Mucosa of descending colon (tissue), 3 donors: ENCODE results near the gene UBC. TPM values are rescaled to one million over a fixed set of nuclear protein-coding genes. Genes with fewer than 3 reads are reported as not detected.

ENCODE experiments used
- ATAC-seq: fragments of 200-7000 bp; cut with Tn5 transposase; one replicate; pipeline ENCODE4 v1.9.1; 2020; ENCODE audit warnings: mild to moderate bottlenecking, moderate library complexity
- DNase-seq, 3 donors: peaks; one replicate each; pipeline ENCODE4 v3.0.0-alpha.2; 2020
- H3K36me3 ChIP-seq: fragments of 200-600 bp; one replicate; pipeline ENCODE4 v1.8.0; 2021; ENCODE audit warnings: low read depth, mild to moderate bottlenecking
- H3K4me1 ChIP-seq: fragments of 200-600 bp; one replicate; pipeline ENCODE4 v1.8.0; 2021; ENCODE audit warnings: low read depth, mild to moderate bottlenecking
- H3K4me3 ChIP-seq: fragments of 200-600 bp; one replicate; pipeline ENCODE4 v1.8.0; 2021; ENCODE audit warnings: mild to moderate bottlenecking
- H3K9me3 ChIP-seq: fragments of 200-600 bp; one replicate; pipeline ENCODE4 v1.8.0; 2021; ENCODE audit warnings: mild to moderate bottlenecking
- intact Hi-C, 2 donors: fragments of 100-400 bp; cut with DNase I in 1 of 2; cut with micrococcal nuclease in 1 of 2; formaldehyde crosslinking; loops; one replicate each; pipeline versions ENCODE4 v1.11.0 to v1.11.1; 2022; cut with DNase I, micrococcal nuclease
- microRNA-seq: library from miRNA; unstranded; fragments of <30 nt; microRNA quantifications from one replicate; pipeline ENCODE4, GENCODE V29; 2019
- total RNA-seq, 3 donors: library from RNA; stranded (reverse); fragmentation: NEBNext Ultra II Directional in 2 of 3; extraction: Animal tissue kit (Norgen Biotek cat#: 25700) in 2 of 3; gene quantifications; one replicate each; pipeline versions ENCODE4 v1.2.1 to v1.2.4, GENCODE V29; 2021 to 2023
- TF ChIP-seq, protein P1 (sequence below): fragments of 200-600 bp; IDR thresholded peaks from one replicate; pipeline ENCODE4 v1.8.0; 2022; ENCODE audit warnings: antibody characterized with exemption, mild to moderate bottlenecking
- donor health status: DM: no; HTN: no; CAD: no; lungs with moderate emphysema.
- donor health status: DM: no; HTN: no; CAD: no.
- donor health status: DM: no; HTN: yes; CAD: no.

Gene UBC
- total RNA-seq, 3 donors from 2014 or later, result 1,242 to 1,563 (median 1,498) TPM

DNA sequence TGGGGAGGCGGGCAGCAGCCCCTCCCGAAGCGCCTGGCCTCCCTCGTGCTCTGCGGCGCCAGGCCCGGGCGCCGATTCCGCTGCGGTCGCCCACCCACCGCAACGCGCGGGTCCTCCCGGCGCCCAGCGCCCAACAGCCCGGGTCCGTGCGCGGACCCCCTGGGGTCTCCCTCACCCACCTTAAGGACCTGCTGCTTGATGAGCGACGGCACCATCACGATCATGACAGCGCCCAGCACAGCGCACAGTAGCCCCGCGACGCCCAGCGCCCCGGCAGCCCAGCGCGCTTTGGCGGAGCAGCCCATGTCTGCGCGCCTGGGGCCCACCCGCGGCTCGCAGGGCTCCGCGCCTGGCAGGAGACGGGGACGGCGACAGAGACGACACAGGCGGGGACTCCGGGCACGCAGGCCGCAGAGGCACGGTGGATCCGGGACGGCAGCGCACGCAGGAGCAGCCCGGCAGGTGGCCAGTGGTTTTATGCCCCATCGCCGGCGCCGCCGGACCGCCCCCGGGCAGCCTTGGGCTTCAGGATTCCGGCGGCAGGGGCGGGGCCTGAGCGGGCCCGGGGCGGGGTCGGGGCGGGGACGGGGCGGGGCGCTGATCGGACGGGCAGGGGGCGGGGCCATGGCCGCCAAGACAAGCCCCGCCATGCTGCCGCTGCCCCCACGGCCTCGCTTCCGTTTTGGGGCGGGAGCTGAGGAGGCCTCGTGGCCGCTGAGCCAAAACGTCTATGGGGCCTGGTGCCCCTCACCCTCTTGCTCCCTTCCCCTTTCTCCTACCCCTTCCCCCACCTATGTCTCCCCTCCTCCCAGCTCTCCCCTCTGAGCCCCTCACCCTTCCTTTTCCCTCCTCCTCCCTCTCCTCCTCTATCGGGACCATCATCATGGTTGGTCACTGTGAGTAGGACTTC is 50.8 kb downstream of the UBC start, which contains the start of gene SCARB1:
TSS of gene SCARB1 (minus strand) at position 449 of the 910 bp plus-strand sequence. CDS start at position 305, 144 bp downstream.
- H3K4me1 ChIP-seq, result peaks cover 15% of the 10 kb centered on the region
- peak; percentile 95 for ATAC-seq
- intact Hi-C loops, result no loop called here

DNA sequence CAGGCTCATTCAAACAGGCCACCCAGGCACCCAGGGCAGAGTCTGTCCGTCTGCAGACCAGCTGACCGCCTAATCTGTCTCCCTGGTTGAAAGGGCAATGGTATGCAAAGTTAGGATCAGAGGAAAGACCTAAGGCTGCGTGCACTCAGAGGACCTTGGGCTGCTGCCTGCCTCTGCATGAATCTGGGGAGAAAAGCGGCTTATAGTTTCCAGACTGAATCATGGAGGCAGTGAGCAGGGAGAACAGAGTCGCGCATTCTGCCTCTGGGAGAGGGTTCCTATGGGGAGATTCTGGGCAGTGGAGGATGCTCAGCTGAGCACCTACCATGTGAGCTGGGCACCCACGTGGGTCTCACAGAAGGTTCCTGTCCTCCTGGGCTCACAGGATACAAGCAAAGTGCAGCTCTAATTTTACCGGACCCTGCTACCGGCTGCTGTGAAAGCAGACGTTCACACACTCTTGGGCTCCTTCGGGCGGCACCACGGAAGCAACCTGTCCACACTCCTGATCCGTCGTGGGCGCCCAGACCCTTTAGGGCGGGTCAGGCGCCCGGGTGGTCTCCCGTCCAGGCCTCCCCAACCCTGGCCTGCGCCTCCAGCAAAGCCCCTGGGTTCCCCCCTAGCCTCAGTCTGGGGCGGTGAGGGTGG is 51.6 kb downstream of the UBC start:
- TF ChIP-seq, protein P1, sequence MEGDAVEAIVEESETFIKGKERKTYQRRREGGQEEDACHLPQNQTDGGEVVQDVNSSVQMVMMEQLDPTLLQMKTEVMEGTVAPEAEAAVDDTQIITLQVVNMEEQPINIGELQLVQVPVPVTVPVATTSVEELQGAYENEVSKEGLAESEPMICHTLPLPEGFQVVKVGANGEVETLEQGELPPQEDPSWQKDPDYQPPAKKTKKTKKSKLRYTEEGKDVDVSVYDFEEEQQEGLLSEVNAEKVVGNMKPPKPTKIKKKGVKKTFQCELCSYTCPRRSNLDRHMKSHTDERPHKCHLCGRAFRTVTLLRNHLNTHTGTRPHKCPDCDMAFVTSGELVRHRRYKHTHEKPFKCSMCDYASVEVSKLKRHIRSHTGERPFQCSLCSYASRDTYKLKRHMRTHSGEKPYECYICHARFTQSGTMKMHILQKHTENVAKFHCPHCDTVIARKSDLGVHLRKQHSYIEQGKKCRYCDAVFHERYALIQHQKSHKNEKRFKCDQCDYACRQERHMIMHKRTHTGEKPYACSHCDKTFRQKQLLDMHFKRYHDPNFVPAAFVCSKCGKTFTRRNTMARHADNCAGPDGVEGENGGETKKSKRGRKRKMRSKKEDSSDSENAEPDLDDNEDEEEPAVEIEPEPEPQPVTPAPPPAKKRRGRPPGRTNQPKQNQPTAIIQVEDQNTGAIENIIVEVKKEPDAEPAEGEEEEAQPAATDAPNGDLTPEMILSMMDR, result no peak
- Histone ChIP-seq H3K9me3 (no peaks in the 10 kb centered on the region), H3K4me1 (peaks cover 15% of the 10 kb centered on the region), H3K4me3 (peak overlapping the region; percentile 43), H3K36me3 (no peaks in the 10 kb centered on the region)
- ATAC-seq (peak; percentile 40), DNase-seq (peak in 1 of 3 donors; percentile 41)
- intact Hi-C loops, result no loop called here

More for the DNA sequence above, 50.8 kb downstream of the UBC start, which contains the start of gene SCARB1:
- TF ChIP-seq, protein P1, result peak; percentile 12
- DNase-seq, result peak; percentile 89 to 93 (median 90)
- H3K36me3 ChIP-seq, result no peaks in the 10 kb centered on the region
- peak within 1 kb of the TSS; percentile 43 for H3K4me3 ChIP-seq
- H3K9me3 ChIP-seq, result no peaks in the 10 kb centered on the region

DNA sequence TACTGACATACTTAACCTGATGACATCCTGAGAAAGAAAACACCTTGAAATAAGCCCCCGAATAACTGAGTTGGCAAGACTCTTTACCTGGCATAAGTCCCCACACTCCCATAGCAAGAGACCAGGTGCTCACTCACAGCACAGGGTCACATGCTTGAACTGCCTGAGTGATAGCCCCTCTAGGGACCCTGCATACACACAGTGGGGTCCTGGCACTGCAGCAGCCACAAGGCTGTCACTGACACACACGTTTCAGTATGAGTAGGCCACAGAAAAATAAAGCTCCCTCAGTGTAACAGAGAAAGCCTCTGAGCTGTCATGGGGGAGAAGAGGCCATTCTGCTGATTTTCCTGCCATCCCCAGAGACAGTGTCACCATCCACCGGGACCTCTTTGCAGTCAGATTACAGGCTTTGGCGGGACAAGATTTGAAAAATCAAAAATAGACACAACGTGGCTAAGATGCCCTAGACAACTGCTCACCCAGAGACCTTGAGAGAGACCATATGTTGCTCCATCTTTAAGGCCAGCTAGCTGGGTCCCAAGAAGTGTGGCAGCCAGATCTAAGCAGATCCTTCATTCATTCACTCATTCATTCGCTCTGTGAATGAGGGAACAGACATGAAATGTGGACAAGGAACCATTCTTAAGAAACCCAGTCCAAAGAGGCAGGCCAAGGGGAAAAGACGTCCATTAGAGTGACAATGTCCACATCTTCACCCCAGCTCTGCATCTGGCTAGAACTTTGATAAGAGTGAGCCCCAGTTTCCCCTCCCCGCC is 52.4 kb downstream of the UBC start:
- ATAC-seq (no peak), DNase-seq (no peak)
- Histone ChIP-seq H3K4me3 (no peak overlapping the region), H3K36me3 (no peaks in the 10 kb centered on the region), H3K9me3 (no peaks in the 10 kb centered on the region), H3K4me1 (peaks cover 9% of the 10 kb centered on the region)
- TF ChIP-seq, protein P1, result no peak
- intact Hi-C loops, result no loop called here

Small RNA genes lying within 50 kb of the gene (microRNA-seq; reads per million reads assigned to microRNA genes)
- 0.93 reads per million for gene MIR5188

Other genes with a start within 250 kb of the UBC start
- 10 to 100 TPM; 23.0 to 55.1 (median 31.2) TPM for gene SCARB1, start 50.8 kb downstream of the UBC start, total RNA-seq
- 10 to 100 TPM; 14.4 to 17.8 (median 14.8) TPM for gene DHX37, start 74.5 kb upstream of the UBC start, total RNA-seq
- gene BRI3BP, start 79.0 kb upstream of the UBC start, total RNA-seq, result 10 to 100 TPM; 21.3 to 45.1 (median 44.4) TPM
- gene AACS, start 150.8 kb upstream of the UBC start, total RNA-seq, result 10 to 100 TPM; 29.0 to 58.4 (median 39.0) TPM